ENCODE results near the gene GTSE1.
"Not testable (repeated sequence)": the region's sequence is repeated elsewhere in the genome, so short reads cannot be mapped to it uniquely, and the experiment has no call there.

The GTSE1 gene, protein sequence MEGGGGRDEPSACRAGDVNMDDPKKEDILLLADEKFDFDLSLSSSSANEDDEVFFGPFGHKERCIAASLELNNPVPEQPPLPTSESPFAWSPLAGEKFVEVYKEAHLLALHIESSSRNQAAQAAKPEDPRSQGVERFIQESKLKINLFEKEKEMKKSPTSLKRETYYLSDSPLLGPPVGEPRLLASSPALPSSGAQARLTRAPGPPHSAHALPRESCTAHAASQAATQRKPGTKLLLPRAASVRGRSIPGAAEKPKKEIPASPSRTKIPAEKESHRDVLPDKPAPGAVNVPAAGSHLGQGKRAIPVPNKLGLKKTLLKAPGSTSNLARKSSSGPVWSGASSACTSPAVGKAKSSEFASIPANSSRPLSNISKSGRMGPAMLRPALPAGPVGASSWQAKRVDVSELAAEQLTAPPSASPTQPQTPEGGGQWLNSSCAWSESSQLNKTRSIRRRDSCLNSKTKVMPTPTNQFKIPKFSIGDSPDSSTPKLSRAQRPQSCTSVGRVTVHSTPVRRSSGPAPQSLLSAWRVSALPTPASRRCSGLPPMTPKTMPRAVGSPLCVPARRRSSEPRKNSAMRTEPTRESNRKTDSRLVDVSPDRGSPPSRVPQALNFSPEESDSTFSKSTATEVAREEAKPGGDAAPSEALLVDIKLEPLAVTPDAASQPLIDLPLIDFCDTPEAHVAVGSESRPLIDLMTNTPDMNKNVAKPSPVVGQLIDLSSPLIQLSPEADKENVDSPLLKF

GRCh38 chr22:46296257-46297150 lies at the start of gene GTSE1:
TSS of gene GTSE1 (plus strand) at chr22:46296870. CDS start at chr22:46297401, 531 bp downstream.
- peak; percentile 99 for DNase-seq

DNA sequence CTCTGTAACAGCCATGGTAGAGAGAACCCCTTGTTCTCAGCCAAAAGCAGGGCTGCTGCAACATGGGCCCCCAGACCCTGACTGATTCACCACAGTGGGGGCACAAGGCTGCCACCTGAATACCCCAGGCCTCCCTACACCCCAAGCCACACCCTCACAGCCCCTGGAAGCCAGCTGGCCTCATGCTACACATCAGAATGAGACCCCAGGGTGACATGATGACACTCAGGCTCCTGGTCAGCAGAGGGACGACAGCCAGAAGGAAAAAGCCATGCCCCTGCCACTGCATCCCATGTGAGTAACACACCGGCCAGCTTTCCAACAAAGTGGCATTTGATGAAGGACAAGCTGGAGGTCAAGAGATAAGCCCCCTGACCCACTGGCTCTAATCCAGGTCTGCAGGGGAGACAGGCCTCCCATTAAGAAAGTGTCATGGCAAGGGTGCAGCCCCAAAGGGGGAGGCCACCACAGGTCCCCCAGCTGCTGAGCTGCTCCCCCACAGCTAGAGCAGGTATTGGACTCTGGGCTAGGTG lies 49.2 kb upstream of the GTSE1 start:
- no peak for DNase-seq

DNA sequence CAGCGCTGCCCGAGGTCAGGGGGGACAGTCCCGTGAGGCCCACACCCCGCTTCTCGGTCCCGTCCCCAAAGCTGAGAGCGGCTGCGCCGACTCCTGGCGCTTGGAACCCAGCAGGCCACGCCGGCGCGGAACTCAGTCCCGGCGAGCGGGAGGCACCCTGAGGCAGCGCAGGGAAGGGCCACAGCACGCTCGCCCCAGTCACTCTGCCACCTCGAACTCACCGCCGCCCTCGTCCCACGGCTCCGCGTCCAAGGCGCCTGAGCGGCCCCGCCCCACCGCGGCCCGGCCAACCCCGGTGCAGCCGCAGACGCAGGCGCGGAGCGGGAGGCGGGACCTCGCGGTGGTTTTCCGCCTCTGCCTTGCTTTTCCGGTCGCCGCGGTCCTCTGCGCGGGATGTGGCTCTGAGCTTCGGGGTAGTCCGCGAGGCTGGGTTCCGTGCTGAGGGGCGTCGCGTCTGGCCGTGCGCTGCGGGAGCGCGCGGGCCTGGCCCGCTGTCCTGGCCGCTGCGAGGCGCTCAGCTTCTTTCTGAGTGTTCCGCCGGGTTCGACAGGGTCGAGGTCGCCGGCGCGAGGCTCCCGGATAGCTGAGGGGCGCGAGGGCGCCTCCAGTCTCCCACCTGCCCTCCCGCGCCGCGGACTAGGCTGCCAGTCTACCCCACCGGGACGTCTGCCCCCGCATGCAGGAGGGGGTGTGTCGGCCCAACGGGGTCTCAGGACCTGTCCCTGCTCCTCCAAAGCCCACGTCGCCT lies 46.5 kb upstream of the GTSE1 start, which contains the start of gene CDPF1:
CDPF1 (minus strand) TSS at position 259 of the 748 bp plus-strand sequence. CDS start 2,009 bp downstream, outside the sequence.
- peak; percentile 91 for DNase-seq

- no peak for DNase-seq
Observed at GRCh38 chr22:46250783-46251125, 45.9 kb upstream of the GTSE1 start.

DNA sequence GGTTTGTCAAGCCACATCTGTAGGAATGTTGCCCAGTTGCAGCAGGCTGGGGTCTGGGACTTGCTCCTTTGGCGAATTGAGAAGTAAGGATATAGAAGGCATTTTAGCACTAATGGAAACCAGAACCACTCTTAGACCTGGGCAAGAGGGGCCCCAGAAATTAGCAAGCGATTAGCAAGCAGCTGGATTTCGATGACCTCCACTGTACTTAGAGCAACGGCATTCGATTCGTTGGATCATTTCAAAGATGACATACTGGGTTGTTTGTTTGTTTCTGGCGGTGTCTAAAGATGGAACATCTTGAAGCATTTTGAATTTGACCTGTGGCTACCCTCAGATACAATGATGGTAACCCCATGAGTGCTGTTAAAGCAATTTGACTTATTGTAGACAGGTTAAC lies 45.4 kb upstream of the GTSE1 start:
- no peak for DNase-seq

DNA sequence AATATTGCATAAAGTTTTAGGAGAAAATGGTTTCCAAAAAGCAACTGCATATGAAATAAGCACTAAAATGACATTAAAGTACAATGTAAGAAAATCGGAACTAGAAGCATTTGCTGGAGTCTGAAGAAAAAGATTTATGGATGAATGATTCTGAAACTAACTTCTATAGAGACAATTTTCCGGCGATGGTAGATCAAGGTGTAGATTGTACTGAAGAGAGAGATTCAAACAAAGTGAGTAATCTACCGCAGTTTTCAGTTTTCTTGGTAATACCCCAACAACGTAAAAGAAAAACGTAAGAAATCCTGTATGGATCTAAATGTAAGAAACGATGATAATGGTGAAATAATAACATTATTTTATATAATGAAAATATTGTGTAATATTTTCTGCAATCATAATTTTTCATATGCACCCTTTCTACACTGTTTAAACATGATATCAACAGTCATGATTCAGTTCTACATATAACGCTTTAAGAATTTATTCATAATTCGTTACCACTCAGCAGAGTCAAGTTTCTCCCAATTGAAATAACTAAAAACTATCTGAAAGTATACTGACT lies 44.8 kb upstream of the GTSE1 start:
- no peak for DNase-seq

GRCh38 chr22:46256358-46256958 lies 40.2 kb upstream of the GTSE1 start:
- peak; percentile 45 for DNase-seq

DNA sequence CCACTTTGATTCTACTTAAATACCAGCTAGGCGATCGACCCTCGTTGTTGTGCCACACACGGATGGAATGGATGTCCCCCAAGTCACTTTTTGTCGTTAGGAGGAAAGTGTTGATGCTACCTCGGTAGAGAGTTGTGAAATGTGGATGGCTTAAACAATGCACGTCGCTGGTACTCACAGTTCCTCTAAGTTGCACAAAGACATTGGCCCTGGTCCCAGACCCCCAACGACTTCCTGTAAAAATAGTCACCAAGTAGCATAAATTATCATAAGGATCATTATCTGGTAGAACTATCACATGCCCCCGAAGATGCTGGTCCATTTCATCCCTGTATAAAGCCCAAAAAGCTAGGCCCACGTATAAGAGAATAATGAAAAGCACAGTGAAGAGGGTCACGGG lies 37.3 kb upstream of the GTSE1 start:
- no peak for DNase-seq

DNA sequence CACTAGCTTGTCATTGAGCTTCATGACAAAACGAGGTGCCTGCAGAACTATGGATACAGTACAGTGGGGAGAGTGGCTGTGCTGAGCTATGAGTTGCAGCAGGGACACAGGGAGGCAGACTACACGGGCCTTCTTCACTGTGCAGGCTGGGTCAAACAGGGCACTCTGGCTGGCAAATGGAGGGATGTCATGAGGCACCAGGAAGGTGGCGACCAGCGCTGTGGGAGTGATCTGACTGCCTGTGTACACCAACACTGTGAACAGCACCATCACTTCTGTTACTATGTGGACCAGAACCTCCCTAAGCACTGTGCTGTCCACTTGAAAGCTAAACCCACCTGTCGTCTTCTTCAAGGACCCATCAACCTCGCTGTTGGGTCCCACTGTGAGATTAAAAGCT lies 36.6 kb upstream of the GTSE1 start:
- no peak for DNase-seq

GRCh38 chr22:46262449-46263215 lies 34.0 kb upstream of the GTSE1 start:
- no peak for DNase-seq

DNA sequence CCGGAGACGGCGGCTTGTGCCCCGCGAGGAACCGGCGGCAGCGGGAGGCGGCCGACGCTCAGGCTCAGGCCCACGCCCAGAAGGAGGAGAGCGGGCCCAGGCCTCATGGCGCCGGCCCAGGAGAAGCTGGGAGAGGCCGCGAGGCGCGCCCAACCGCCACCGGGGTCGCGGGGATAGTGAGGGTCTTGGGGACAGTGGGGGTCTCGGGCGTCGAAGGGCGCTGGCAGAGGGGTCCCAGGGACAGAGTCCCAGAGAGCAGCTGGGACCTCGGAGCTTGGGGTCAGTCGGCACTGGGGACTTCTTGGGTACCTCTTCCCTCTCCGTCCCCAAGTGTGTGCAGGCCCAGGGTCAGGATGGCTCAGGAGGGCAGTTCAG lies 33.5 kb upstream of the GTSE1 start, which contains the start of gene PKDREJ:
PKDREJ (minus strand) TSS at position 128 of the 375 bp plus-strand sequence; CDS start at position 107, 21 bp downstream.
- DNase-seq = no peak

DNA sequence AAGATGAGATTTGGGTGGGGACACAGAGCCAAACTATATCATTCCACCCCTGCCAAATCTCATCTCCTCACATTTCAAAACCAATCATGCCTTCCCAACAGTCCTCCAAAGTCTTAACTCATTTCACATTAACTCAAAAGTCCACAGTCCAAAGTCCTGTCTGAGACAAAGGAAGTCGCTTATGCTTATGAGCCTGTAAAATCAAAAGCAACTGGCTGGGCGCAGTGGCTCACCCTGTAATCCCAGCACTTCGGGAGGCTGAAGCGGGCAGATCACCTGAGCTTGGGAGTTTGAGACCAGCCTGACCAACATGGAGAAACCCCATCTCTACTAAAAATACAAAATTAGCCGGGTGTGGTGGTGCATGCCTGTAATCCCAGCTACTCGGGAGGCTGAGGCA lies 32.1 kb upstream of the GTSE1 start:
- not testable (repeated sequence) for DNase-seq

- not testable (repeated sequence) for DNase-seq
Observed at GRCh38 chr22:46265627-46266026, 31.0 kb upstream of the GTSE1 start.

- peak; percentile 87 for DNase-seq
Observed at GRCh38 chr22:46267431-46268279, 29.0 kb upstream of the GTSE1 start, which contains the start of gene TTC38. TSS of gene TTC38 (plus strand) at chr22:46268008. CDS start at chr22:46268040, 32 bp downstream.

DNA sequence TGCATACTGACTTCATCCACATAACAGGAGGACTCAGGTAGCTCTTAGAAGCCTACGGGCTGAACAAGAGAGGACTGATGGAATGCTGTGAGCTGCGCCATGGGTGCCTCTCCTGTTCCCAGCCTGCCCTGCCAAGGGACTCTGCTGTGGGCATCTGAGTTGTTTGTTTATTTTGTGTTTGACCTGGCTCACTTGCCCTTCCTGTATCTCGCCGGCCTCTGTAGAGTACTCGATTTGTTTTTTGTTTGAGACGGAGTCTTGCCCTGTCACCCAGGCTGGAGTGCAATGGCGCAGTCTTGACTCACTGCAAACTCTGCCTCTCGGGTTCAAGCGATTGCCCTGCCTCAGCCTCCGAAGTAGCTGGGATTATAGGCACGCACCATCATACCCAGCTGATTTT lies 27.1 kb upstream of the GTSE1 start:
- no peak for DNase-seq

DNA sequence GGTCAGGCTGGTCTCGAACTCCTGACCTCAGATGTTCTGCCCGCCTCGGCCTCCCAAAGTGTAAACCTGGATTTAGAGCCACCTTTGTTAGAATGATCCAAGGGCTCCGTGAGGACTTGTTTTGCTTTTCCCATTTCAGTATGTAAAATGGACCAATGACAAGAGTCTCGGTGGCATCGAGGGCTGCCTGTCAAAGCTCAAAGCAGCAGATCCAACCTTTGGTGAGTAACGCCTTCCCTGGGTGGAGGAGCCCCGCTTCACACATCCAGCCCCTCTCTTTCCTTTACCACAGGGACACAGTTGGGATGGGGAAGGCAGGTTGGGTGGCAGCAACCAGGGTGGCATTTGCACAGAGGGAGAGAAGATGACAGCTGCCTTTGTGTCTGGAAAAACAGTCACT lies 24.5 kb upstream of the GTSE1 start:
- no peak for DNase-seq

DNA sequence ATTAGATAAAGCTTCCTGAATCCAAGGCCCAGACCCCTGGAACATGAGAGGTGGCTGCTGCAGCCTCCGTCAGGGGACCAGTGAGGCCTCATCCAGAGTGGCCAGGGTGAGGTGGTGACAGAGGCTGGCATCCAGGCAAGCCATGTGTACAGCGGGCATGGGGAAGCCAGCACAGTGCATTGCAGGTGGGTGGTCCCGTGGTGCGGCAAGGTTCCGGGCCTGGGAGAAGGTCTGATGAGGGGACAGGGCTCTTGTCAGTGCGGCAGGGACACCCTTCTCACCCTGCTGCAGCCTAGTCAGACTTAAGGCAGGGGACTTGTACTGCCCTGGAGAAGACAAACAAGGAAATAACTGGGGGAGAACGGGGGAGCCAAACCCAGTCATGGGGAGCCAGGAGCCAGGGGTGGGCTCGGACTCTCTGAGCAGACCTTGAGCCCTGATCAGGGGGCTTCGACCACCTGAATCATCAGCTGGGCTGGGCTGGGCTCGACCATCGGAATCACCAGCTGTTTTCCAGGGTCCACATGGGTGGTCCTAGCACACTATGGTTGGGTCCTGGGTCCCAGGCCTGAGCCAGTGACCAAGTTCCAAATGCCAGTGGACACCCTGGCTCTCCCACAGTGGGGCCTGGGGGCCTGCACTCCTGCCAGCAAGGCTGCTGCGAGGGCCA lies 23.8 kb upstream of the GTSE1 start:
- no peak for DNase-seq

DNA sequence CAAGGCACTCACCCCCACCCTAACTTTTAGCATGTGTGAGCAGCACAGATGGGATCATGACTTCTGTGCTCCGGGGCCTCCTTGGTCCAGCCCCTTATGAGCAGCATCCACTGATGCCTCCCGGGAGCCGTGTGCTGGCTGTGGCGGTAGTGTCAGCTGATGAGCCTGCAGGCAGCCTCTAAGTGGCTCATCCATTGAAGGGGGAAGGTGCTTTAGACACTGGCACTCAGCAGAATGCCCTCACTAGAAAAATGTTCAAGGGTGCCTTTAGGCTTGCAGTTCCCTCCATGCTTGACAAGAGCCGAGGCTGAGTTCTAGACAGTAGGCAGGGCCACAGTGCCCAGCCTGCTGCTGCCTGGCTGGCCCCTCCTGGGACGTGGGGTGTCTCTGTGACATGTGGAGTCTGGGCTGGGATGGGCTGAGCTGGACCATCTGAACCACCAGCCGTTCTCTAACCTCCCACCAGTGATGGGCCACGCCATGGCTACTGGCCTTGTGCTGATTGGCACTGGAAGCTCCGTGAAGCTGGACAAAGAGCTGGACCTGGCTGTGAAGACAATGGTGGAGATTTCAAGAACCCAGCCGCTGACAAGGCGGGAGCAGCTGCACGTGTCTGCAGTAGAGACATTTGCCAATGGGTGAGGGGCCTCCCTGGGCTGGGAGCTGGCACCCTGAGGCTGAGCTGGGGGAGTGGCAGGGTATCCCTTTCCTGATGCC lies 23.1 kb upstream of the GTSE1 start:
- no peak for DNase-seq
